Esophagus squamous epithelium (tissue), 5 donors: ENCODE data around the gene TICRR. TPM values are rescaled to one million over a fixed set of nuclear protein-coding genes. Genes with fewer than 3 reads are reported as not detected.

ENCODE experiments used
- DNase-seq: peaks from one replicate; lab custom pipeline; 2025; lab: John Stamatoyannopoulos, UW
- H3K27ac ChIP-seq, 4 donors: fragments of 200-600 bp; sonication (generic); one replicate each; pipeline ENCODE4 v1.5.1; 2016 to 2019; ENCODE audit warnings: mild to moderate bottlenecking in 1 of 4
- H3K27me3 ChIP-seq, 4 donors: fragments of 200-600 bp; sonication (generic); 1 replicate in 3 of 4; 2 replicates in 1 of 4; pipeline versions ENCODE4 v1.5.1 to v1.6.0; 2017 to 2021; ENCODE audit warnings: antibody characterized with exemption in 1 of 4
- H3K36me3 ChIP-seq, 3 donors: fragments of 200-600 bp; sonication (generic); one replicate each; pipeline ENCODE4 v1.5.1; 2016 to 2019
- H3K4me1 ChIP-seq, 3 donors: fragments of 200-600 bp; sonication (generic); one replicate each; pipeline ENCODE4 v1.5.1; 2017 to 2019
- H3K4me3 ChIP-seq, 4 donors: fragments of 200-600 bp; sonication (generic); 1 replicate in 3 of 4; 2 replicates in 1 of 4; pipeline ENCODE4 v1.5.1; 2016 to 2019; ENCODE audit warnings: mild to moderate bottlenecking in 2 of 4, moderate library complexity in 1 of 4
- H3K9me3 ChIP-seq, 3 donors: fragments of 200-600 bp; sonication (generic); one replicate each; pipeline ENCODE4 v1.5.1; 2016 to 2019
- CTCF ChIP-seq, 6 experiments: fragments of 450-650 bp in 4 of 6; fragments of 200-600 bp in 2 of 6; sonication (generic) in 2 of 6; IDR thresholded peaks; one replicate each; pipeline ENCODE4 v1.5.1; 2016 to 2019; ENCODE audit warnings: antibody characterized with exemption in 6 of 6, mild to moderate bottlenecking in 4 of 6, moderate library complexity in 4 of 6
- POLR2A ChIP-seq, 4 donors: fragments of 450-650 bp; IDR thresholded peaks; one replicate each; pipeline ENCODE4 v1.6.1; 2017; ENCODE audit warnings: antibody characterized with exemption in 4 of 4, mild to moderate bottlenecking in 4 of 4, moderate library complexity in 3 of 4
- WGBS, 2 donors: methylation state at CpG; one replicate each; pipeline ENCODE4 v1.1.5; 2018; 5-methylcytosine and 5-hydroxymethylcytosine counted together
- intact Hi-C: fragments of 100-400 bp; cut with DNase I; formaldehyde crosslinking; loops from one replicate; pipeline ENCODE4 v1.15.0; 2022
- total RNA-seq, 4 donors: library from RNA; depleted of rRNA; stranded (reverse); fragments of >200 nt; gene quantifications; one replicate each; pipeline ENCODE4 v1.1.0, GENCODE V29; 2016
- donor health status: DM: yes; HTN: yes; CAD: no.

TICRR gene
- total RNA-seq, 4 donors from 2014 or later: 8.4 to 33.7 (median 10.1) TPM

- Histone ChIP-seq H3K9me3 (no peaks in the 10 kb centered on the region), H3K4me3 (no peak overlapping the region), H3K4me1 (peaks cover 11 to 35% (median 11%) of the 10 kb centered on the region in 3 donors), H3K27me3 (peaks cover 0 to 9% (median 0%) of the 10 kb centered on the region in 4 donors), H3K27ac (peak overlapping the region; percentile 37 to 76 (median 66)), H3K36me3 (no peaks in the 10 kb centered on the region)
- TF ChIP-seq CTCF (IDR thresholded peaks at IDR 0.05) (no peak), POLR2A (IDR thresholded peaks at IDR 0.05) (no peak)
- DNase-seq: no peak
- intact Hi-C loops: no loop called here
- WGBS, 2 donors: 22 to 34% methylated on average over 9 to 10 of the region's 11 CpGs
Measured at GRCh38 chr15:89662893-89663626, 87.8 kb downstream of the TICRR start.

GRCh38 chr15:89664441-89665350 is 89.4 kb downstream of the TICRR start:
- H3K27ac ChIP-seq: peak overlapping the region; percentile 54 to 87 (median 78)
- WGBS, 2 donors: 80 to 82% methylated on average over 13 of the region's 13 CpGs
- no peaks in the 10 kb centered on the region for H3K9me3 ChIP-seq
- TF ChIP-seq POLR2A (IDR thresholded peaks at IDR 0.05) (no peak), CTCF (IDR thresholded peaks at IDR 0.05) (no peak)
- H3K36me3 ChIP-seq: no peaks in the 10 kb centered on the region
- H3K27me3 ChIP-seq: peaks cover 0 to 9% (median 0%) of the 10 kb centered on the region in 4 donors
- H3K4me3 ChIP-seq: peak overlapping the region; percentile 32 to 68 (median 46)
- DNase-seq: no peak
- peaks cover 11 to 35% (median 11%) of the 10 kb centered on the region in 3 donors for H3K4me1 ChIP-seq
- intact Hi-C loops: no loop called here

- Histone ChIP-seq H3K36me3 (no peaks in the 10 kb centered on the region), H3K4me3 (peak overlapping the region; percentile 32 to 68 (median 46)), H3K4me1 (peaks cover 11 to 35% (median 11%) of the 10 kb centered on the region in 3 donors), H3K27ac (peak overlapping the region; percentile 75 to 94 (median 84)), H3K9me3 (no peaks in the 10 kb centered on the region), H3K27me3 (peaks cover 0 to 9% (median 0%) of the 10 kb centered on the region in 4 donors)
- intact Hi-C loops: no loop called here
- no peak for DNase-seq
- 0% methylated on average over 5 to 14 of the region's 72 CpGs for WGBS, 2 donors
- TF ChIP-seq CTCF (IDR thresholded peaks at IDR 0.05): no peak
- TF ChIP-seq POLR2A (IDR thresholded peaks at IDR 0.05): peak in 2 of 4 donors; percentile 18 to 28
Measured at GRCh38 chr15:89665449-89666181, 90.3 kb downstream of the TICRR start.

- no peak for DNase-seq
- H3K36me3 ChIP-seq: no peaks in the 10 kb centered on the region
- intact Hi-C loops: no loop called here
- WGBS, 2 donors: 67% methylated on average over 1 of the region's 8 CpGs; no CpG with 5 or more reads in 1 of the 2 donors
- H3K4me1 ChIP-seq: peaks cover 11 to 35% (median 11%) of the 10 kb centered on the region in 3 donors
- H3K4me3 ChIP-seq: peak overlapping the region in 3 of 4 donors; percentile 44 to 68 (median 49)
- TF ChIP-seq POLR2A (IDR thresholded peaks at IDR 0.05) (no peak), CTCF (IDR thresholded peaks at IDR 0.05) (no peak)
- no peaks in the 10 kb centered on the region for H3K9me3 ChIP-seq
- peaks cover 0 to 9% (median 0%) of the 10 kb centered on the region in 4 donors for H3K27me3 ChIP-seq
- H3K27ac ChIP-seq: peak overlapping the region; percentile 75 to 94 (median 84)
Measured at GRCh38 chr15:89666184-89666857, 91.1 kb downstream of the TICRR start.
